NOMO-1 treated with dmso at 0.1 percent for 144 hours (cell line): ENCODE results near the gene GIGYF1.
"Not testable (repeated sequence)": the region's sequence is repeated elsewhere in the genome, so short reads cannot be mapped to it uniquely, and the experiment has no call there.

Experiments used
- DNase-seq: peaks from one replicate; lab custom pipeline; 2025; ENCODE audit not compliant: unreplicated experiment; lab: John Stamatoyannopoulos, UW

The GIGYF1 gene

GRCh38 chr7:100674411-100675104, 19.5 kb downstream of the GIGYF1 start:
- peak; percentile 28 for DNase-seq

GRCh38 chr7:100673942-100674410, 20.1 kb downstream of the GIGYF1 start:
- DNase-seq = peak; percentile 66

- peak; percentile 99 for DNase-seq
These were observed 20.6 kb downstream of the GIGYF1 start, which contains the start of gene GNB2 for GRCh38 chr7:100673302-100673941. Gene GNB2 (plus strand): TSS chr7:100673740. CDS start chr7:100676266, 2,526 bp downstream.

- no peak for DNase-seq
These were observed 22.4 kb downstream of the GIGYF1 start for GRCh38 chr7:100671353-100672327.

- DNase-seq = peak; percentile 76
These were observed 24.0 kb downstream of the GIGYF1 start for GRCh38 chr7:100670074-100670473.

GRCh38 chr7:100669106-100669505, 24.9 kb downstream of the GIGYF1 start:
- not testable (repeated sequence) for DNase-seq

- DNase-seq = no peak
These were observed 26.0 kb downstream of the GIGYF1 start for GRCh38 chr7:100668069-100668449.

- no peak for DNase-seq
These were observed 26.6 kb downstream of the GIGYF1 start for GRCh38 chr7:100667331-100668068.

- no peak for DNase-seq
These were observed 28.8 kb downstream of the GIGYF1 start for GRCh38 chr7:100665168-100665726.

GRCh38 chr7:100662194-100662776, 31.8 kb downstream of the GIGYF1 start:
- DNase-seq = not testable (repeated sequence)

GRCh38 chr7:100655908-100656674, 38.0 kb downstream of the GIGYF1 start, which contains the start of gene ACTL6B:
Gene ACTL6B (minus strand): TSS chr7:100656448. CDS start chr7:100656354, 94 bp downstream.
- no peak for DNase-seq

- DNase-seq = no peak
These were observed 38.9 kb downstream of the GIGYF1 start for GRCh38 chr7:100654908-100655831.

- no peak for DNase-seq
These were observed 44.1 kb downstream of the GIGYF1 start for GRCh38 chr7:100649826-100650565.

GRCh38 chr7:100642534-100642907, 51.5 kb downstream of the GIGYF1 start:
- DNase-seq = no peak

GRCh38 chr7:100641860-100642533, 52.1 kb downstream of the GIGYF1 start:
- DNase-seq = no peak

GRCh38 chr7:100641463-100641859, 52.6 kb downstream of the GIGYF1 start, which contains the start of gene TFR2:
Gene TFR2 (minus strand): TSS chr7:100641552. CDS start chr7:100641509, 43 bp downstream.
- DNase-seq = no peak
